Neuron (in vitro differentiated cells): ENCODE data around the gene SOCS2.
"Not testable (repeated sequence)": the region's sequence is repeated elsewhere in the genome, so short reads cannot be mapped to it uniquely, and the experiment has no call there.

ENCODE experiments used
- H2AFZ ChIP-seq: one replicate; pipeline ENCODE4 v1.6.1; 2013; ENCODE audit warnings: low read depth, mild to moderate bottlenecking, inconsistent platforms, low read length, moderate library complexity
- H3K27me3 ChIP-seq: one replicate; pipeline ENCODE4 v1.6.1; 2013; ENCODE audit warnings: low read length; ENCODE audit not compliant: insufficient read depth
- H3K36me3 ChIP-seq: one replicate; pipeline ENCODE4 v1.6.1; 2013; ENCODE audit warnings: low read length; ENCODE audit not compliant: insufficient read depth
- H3K4me1 ChIP-seq: one replicate; pipeline ENCODE4 v1.6.1; 2013; ENCODE audit warnings: low read length; ENCODE audit not compliant: insufficient read depth
- H3K4me3 ChIP-seq: 2 replicates; pipeline ENCODE4 v1.5.1; 2013; ENCODE audit warnings: mild to moderate bottlenecking, low read length, moderate library complexity
- H3K9me3 ChIP-seq: one replicate; pipeline ENCODE4 v1.6.1; 2013; ENCODE audit warnings: low read length

SOCS2 gene

DNA sequence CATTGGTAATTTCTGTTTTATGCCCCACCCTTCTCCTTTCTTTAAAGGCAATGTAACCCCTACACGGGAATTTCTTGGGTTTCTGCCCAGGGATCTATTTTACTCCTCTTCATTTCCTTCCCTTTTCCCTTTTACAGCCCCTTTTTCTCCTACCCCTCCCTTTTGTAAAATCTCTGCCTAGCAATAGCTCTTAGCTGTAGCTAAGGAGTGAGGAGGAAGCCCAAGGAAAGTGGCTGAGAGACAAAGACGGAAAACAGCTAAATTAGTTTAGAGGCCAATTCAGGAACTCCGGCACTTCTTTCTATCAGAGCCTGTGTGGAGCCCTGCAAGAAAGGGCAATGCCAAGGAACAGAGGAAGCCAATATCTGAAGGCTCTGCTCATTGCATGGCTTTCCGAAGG lies 40.3 kb downstream of the SOCS2 start:
- Histone ChIP-seq H3K4me1 (peaks cover 7% of the 10 kb centered on the region), H3K9me3 (peaks cover 1% of the 10 kb centered on the region), H3K4me3 (no peak overlapping the region), H3K36me3 (no peaks in the 10 kb centered on the region), H2AFZ (no peak overlapping the region), H3K27me3 (no peaks in the 10 kb centered on the region)

- peaks cover 3% of the 10 kb centered on the region for H3K9me3 ChIP-seq
- H3K27me3 ChIP-seq: no peaks in the 10 kb centered on the region
Observed at GRCh38 chr12:93614917-93615596, 42.6 kb downstream of the SOCS2 start.

DNA sequence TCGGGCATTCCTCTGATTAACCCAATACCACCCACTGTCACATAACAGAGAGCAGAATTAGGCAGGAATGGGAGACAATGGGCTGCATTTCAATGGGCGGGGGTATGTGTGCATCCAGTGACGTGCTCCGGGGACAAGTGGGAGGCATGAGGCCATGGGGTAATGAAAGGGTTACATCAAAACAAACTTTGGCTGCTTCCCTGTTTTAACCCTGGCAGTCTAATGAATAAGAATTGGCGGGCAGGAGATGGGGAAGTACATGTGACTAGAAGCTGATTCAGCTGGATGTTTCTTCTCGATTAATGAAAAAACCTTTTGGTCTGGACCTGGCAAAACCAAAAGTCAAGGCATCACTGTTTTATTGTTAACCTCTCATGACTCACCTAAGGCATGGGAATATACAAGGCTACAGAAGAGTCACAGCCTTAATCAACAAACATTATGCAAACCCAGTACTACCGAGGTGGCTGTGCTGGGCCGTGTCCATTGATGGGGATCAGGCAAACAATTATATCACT lies 44.2 kb downstream of the SOCS2 start:
- H3K4me1 ChIP-seq: peaks cover 7% of the 10 kb centered on the region
- peaks cover 3% of the 10 kb centered on the region for H3K9me3 ChIP-seq
- no peak overlapping the region for H3K4me3 ChIP-seq
- H2AFZ ChIP-seq: no peak overlapping the region
- H3K27me3 ChIP-seq: no peaks in the 10 kb centered on the region
- no peaks in the 10 kb centered on the region for H3K36me3 ChIP-seq

More at GRCh38 chr12:93614917-93615596, 42.6 kb downstream of the SOCS2 start:
- peaks cover 7% of the 10 kb centered on the region for H3K4me1 ChIP-seq
- no peak overlapping the region for H2AFZ ChIP-seq
- no peaks in the 10 kb centered on the region for H3K36me3 ChIP-seq
- no peak overlapping the region for H3K4me3 ChIP-seq

- peaks cover 7% of the 10 kb centered on the region for H3K4me1 ChIP-seq
- H2AFZ ChIP-seq: no peak overlapping the region
- H3K4me3 ChIP-seq: no peak overlapping the region
- no peaks in the 10 kb centered on the region for H3K27me3 ChIP-seq
- no peaks in the 10 kb centered on the region for H3K36me3 ChIP-seq
- H3K9me3 ChIP-seq: peaks cover 3% of the 10 kb centered on the region
Observed at GRCh38 chr12:93618891-93619410, 46.5 kb downstream of the SOCS2 start.

GRCh38 chr12:93621986-93622385 lies 49.5 kb downstream of the SOCS2 start:
- Histone ChIP-seq H3K36me3 (no peaks in the 10 kb centered on the region), H3K9me3 (peaks cover 3% of the 10 kb centered on the region), H3K4me1 (no peaks in the 10 kb centered on the region), H3K4me3 (no peak overlapping the region), H2AFZ (no peak overlapping the region), H3K27me3 (no peaks in the 10 kb centered on the region)

DNA sequence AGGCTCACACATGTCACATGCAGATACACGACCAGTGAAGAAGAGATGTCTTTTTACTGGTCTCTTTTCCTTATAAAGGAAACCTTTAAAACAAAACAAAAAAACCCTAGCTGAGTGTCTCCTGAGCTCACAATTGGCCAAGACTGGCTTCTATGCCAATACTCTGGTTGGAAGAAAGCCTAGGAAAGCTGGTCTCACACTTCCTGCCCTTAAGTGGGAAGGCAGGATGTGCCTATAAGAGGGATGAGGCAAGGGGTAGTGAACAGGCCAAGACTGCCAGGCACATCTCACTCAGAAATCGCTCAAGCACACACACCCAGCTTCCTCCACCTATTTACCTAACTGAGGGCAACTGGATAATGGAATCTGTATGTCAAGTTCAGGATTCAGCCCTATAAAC lies 50.0 kb downstream of the SOCS2 start:
- H3K4me3 ChIP-seq: no peak overlapping the region
- peaks cover 3% of the 10 kb centered on the region for H3K9me3 ChIP-seq
- H2AFZ ChIP-seq: no peak overlapping the region
- no peaks in the 10 kb centered on the region for H3K27me3 ChIP-seq
- no peaks in the 10 kb centered on the region for H3K4me1 ChIP-seq
- no peaks in the 10 kb centered on the region for H3K36me3 ChIP-seq

DNA sequence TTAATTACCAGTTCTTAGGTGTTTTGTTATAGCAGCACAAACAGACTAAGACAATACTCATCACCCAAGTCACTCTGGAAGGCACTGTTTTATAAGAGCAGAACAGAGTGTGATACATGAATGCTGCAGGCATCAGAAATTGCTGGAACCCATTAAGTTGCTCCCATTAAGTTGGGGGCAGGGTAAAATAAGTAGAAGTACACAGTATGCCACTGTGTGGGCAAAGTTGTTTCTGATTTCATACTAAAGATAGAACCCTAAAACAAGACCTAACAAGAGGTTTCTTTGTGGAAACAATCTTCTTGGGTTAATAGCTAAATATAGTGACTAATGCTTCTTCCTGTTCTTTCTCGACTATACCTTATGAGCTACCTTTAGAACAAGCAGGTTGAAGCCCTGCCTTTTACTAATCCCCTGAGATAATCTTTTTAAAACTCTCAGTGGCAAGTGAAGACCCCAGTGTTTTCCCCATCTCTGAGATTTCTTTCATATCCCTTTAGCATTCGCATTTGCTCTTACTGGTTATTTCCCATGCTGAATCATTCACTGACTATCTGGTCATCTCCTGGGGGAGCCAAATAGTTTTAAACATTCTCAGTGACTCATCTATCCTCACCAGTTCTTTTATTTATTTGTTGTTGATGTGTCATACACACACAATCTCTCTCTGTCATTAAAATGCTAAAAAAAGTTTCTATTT lies 52.3 kb downstream of the SOCS2 start:
- Histone ChIP-seq H3K36me3 (no peaks in the 10 kb centered on the region), H3K4me3 (no peak overlapping the region)

GRCh38 chr12:93625295-93625645 lies 52.8 kb downstream of the SOCS2 start:
- H3K4me1 ChIP-seq, H3K4me3 ChIP-seq, H3K36me3 ChIP-seq, H2AFZ ChIP-seq, H3K27me3 ChIP-seq, H3K9me3 ChIP-seq: not testable (repeated sequence)

More for the DNA sequence above, 52.3 kb downstream of the SOCS2 start:
- Histone ChIP-seq H3K9me3 (no peaks in the 10 kb centered on the region), H3K4me1 (no peaks in the 10 kb centered on the region), H2AFZ (no peak overlapping the region), H3K27me3 (no peaks in the 10 kb centered on the region)

GRCh38 chr12:93626160-93626559 lies 53.7 kb downstream of the SOCS2 start:
- H3K9me3 ChIP-seq: no peaks in the 10 kb centered on the region
- no peak overlapping the region for H3K4me3 ChIP-seq
- no peaks in the 10 kb centered on the region for H3K27me3 ChIP-seq
- no peak overlapping the region for H2AFZ ChIP-seq
- no peaks in the 10 kb centered on the region for H3K4me1 ChIP-seq
- H3K36me3 ChIP-seq: no peaks in the 10 kb centered on the region
